ENCODE data around the gene LUC7L2.
"Not testable (repeated sequence)": the region's sequence is repeated elsewhere in the genome, so short reads cannot be mapped to it uniquely, and the experiment has no call there.

The LUC7L2 gene

GRCh38 chr7:139359366-139360209 is at the start of gene LUC7L2:
TSS of gene LUC7L2 (plus strand) at chr7:139359894. CDS start at chr7:139360262, 368 bp downstream.
- peak; percentile 87 for DNase-seq

DNA sequence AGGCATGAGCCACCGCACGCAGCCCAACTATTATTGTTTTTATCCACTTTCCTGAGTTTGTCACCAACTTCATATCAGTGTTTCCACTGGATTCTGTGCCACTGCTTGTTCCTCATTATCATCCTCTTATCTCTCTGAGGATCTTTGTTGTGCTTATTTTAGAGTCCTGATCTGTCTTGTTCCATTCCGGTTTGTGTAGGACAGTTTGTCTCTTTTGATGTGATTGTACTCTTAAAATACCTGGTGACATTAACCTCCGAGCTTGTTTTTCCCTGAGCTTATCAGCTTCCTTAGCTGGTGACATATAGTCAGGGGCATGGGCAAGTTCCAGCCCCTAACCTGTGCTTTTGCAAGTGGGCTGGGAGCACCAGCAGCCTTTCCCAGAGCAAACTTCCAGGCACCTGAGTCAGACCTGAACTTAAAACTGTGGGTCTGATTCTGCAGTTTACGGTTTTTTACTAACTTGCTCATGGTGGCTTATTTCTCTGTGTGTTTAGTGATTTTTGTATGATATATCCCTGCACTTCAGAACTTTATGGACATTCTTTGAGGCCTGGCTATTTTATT is 41.7 kb upstream of the LUC7L2 start:
- DNase-seq: no peak

GRCh38 chr7:139321071-139321745 is 38.5 kb upstream of the LUC7L2 start:
- DNase-seq: no peak

DNA sequence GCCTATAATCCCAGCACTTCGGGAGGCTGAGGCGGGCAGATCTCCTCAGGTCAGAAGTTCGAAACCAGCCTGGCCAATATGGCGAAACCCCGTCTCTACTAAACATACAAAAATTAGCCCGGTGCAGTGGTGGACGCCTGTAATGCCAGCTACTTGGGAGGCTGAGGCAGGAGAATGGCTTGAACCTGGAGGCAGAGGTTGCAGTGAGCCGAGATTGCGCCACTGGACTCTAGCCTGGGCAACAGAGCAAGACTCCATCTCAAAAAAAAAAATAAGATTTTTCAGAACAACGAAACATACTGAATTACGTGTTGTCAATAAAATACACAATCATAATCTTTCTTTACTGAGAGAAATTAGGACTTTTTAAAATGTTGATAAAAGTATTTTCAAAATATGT is 35.0 kb upstream of the LUC7L2 start:
- DNase-seq: not testable (repeated sequence)

- DNase-seq: no peak
Observed at GRCh38 chr7:139328375-139328774, 31.3 kb upstream of the LUC7L2 start.

DNA sequence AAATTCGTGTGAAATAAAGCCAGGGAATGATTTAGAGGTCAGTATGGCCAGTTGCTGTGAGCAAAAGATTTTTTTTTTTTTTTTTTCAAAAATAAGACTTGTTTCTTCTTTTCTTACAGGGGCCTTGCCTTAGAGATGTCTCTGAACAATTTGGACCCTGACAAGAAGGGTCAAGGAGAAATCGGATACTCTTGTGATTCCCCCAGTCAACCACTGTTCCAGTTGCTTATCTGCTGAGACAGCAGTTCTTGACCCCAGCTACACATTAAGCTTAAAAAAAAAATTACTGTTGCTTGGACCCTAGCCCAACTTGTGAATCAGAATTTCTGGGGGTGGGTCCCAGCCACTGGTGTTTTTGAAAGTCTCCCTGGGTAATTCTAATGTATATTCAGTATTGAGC is 30.6 kb upstream of the LUC7L2 start:
- no peak for DNase-seq

DNA sequence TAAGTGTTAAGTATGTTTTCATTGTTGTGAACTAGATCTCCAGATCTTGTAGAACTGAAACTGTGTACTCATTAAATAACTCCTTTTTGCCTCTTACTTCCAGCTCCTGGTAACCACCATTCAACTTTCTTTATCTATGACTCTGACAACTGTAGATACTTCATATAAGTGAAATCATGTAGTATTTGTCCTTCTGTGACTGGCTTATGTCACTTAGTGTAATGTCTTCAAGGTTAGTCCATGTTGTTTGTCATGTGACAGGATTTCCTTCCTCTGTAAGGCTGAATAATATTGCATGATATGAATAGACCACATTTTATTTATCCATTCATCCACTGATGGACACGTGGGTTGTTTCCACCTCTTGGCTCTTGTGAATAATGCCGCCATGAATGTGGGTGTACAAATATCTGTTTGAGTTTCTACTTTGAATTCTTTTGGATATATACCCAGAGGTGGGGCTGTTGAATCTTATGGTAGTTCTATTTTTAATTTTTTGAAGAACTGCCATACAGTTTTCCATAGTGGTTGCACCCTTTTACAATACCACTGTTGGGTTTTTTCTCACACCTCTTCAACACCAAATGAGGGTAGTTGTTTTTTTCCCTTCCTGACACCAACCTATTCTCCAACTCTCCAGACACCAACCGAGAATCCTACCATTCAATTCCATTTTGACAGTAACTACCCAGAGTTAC is 29.2 kb upstream of the LUC7L2 start:
- DNase-seq: no peak

DNA sequence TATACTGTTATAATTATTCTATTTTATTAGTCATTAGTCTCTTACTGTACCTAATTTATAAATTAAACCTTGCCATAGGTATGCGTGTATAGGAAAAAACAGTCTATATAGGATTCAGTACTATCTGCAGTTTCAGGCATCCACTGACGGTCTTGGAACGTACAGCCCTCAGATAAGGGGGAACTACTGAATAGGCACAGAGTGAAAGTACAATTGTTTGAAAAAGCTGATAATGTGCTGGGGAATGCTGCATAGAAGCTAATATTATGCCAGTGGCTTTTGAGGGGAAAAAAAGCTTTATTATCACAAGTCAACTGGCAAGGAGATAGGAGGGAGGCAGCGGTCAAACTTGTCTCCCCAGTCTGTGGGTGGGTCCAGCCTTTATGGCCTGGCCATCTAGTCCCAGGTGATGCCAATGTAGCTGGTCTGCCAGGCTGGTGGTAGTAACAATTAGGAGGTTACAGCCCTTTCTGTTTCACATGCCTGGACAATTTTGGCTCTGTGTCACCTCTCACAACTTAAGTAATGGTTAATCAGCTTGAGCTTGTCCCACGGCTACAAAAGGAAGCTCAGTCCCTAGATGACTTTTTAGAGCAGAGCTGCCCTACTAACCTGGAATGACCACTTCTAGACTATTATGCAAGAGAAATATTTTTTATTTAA is 26.9 kb upstream of the LUC7L2 start:
- no peak for DNase-seq

- not testable (repeated sequence) for DNase-seq
Observed at GRCh38 chr7:139333443-139333842, 26.3 kb upstream of the LUC7L2 start.

- no peak for DNase-seq
Observed at GRCh38 chr7:139334399-139335150, 25.1 kb upstream of the LUC7L2 start.

- DNase-seq: no peak
Observed at GRCh38 chr7:139339025-139339424, 20.7 kb upstream of the LUC7L2 start.

DNA sequence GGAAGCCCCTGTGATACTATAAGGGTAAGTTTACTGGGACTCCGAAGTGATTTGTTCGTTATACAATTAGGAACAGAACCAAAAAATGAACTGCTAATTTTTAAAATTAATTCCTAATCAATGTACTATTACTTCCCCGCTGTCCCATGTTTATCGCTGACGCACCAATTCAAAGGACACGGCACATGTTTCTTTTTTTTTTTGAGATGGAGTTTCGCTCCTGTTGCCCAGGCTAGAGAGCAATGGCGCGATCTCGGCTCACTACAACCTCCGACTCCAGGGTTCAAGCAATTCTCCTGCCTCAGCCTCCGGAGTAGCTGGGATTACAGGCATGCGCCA is 20.0 kb upstream of the LUC7L2 start:
- no peak for DNase-seq

DNA sequence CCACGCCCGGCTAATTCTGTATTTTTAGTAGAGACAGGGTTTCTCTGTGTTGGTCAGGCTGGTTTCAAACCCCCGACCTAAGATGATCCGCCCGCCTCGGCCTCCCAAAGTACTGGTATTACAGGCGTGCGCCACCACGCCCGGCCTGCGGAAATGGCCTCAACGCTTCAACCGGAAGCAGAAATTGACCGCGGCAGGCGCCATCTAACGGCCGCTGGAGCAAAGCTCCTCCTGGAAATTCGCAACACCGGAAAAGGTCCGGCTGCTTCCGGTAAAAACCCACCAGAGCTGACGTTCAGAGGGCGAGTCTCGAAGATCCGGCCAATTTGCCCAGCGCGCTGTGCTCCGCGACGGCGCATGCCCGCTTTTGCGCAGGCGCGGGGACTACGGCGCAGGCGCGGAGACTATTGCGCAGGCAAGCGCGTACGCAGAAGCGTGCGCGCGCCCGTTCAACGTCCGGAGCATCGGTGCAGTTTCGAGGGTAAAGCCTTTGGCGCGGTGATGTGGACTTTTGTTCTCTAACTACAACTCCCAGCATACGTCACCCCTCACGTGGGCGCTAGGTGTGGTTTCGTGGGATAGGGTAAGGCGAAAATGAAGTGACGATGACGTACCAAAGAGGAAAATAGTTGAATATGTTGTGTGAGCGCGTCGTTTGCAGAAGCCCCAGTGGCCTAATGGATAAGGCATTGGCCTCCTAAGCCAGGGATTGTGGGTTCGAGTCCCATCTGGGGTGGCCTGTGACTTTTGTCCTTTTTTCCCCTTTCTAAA is 19.5 kb upstream of the LUC7L2 start:
- DNase-seq: peak; percentile 92

GRCh38 chr7:139340808-139341057 is 19.0 kb upstream of the LUC7L2 start:
- no peak for DNase-seq

DNA sequence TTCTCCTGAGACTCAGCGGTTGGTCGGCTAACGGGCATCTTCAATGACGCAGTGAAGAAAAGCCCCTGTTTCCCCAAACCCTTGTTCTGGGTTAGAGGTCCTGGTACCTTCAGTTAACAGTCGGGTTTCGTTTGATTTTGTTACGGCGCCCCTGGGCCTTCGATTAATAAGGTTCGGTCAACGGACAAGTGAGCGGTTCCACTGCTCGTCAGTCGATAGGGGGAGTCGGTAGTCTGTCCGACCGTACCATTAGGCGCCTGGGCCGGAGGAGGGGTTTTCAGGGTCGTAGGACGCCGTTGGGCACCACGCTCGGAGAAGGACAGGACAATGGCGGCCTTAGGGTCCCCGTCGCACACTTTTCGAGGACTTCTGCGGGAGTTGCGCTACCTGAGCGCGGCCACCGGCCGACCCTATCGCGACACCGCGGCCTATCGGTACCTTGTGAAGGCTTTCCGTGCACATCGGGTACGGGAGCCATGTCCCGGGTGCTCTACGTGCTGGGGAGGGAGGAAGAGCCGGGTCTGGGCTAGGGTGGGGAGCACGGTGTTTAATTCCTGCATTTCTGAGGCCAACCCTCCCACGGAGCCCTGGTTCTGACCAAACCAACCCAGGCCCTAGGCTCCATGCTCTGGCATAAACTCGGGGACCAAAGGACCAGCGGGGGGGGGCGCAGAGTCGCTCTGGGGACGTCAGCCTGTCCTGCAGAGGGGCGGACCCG is 18.5 kb upstream of the LUC7L2 start, which contains the start of gene FMC1:
TSS of gene FMC1 (plus strand) at position 280 of the 718 bp plus-strand sequence. CDS start at position 328, 48 bp downstream.
- DNase-seq: peak; percentile 66

GRCh38 chr7:139341776-139342226 is 17.9 kb upstream of the LUC7L2 start:
- DNase-seq: no peak

DNA sequence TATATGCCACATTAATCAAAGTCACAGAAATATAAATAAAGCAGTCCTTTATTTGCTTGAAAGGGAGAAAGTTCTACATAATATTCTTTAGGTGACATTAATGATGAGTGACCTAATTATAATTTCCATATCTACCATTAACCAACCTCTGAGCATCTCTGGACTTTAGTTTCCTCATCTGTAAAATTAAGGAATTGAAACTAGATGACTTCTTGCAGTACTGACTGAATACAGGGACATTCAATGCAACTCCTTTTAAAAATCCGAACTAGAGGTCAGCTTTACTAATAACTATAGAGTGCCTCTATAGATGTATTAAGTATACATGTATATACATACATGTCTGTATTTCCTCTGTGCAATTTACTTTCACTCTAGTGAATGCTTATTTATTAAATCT is 14.7 kb upstream of the LUC7L2 start:
- DNase-seq: no peak

GRCh38 chr7:139351027-139351426 is 8.7 kb upstream of the LUC7L2 start:
- no peak for DNase-seq

GRCh38 chr7:139354729-139355128 is 5.0 kb upstream of the LUC7L2 start:
- no peak for DNase-seq

- no peak for DNase-seq
Observed at GRCh38 chr7:139355320-139355719, 4.4 kb upstream of the LUC7L2 start.
